HG03571 (cell line): ENCODE results near the gene TMEM178B.
"Not testable (repeated sequence)": the region's sequence is repeated elsewhere in the genome, so short reads cannot be mapped to it uniquely, and the experiment has no call there.

Experiments used
- ATAC-seq: cut with Tn5 transposase; IDR thresholded peaks from one replicate; pipeline ENCODE4 v1.9.1; 2021; ENCODE audit not compliant: unreplicated experiment

The TMEM178B gene

DNA sequence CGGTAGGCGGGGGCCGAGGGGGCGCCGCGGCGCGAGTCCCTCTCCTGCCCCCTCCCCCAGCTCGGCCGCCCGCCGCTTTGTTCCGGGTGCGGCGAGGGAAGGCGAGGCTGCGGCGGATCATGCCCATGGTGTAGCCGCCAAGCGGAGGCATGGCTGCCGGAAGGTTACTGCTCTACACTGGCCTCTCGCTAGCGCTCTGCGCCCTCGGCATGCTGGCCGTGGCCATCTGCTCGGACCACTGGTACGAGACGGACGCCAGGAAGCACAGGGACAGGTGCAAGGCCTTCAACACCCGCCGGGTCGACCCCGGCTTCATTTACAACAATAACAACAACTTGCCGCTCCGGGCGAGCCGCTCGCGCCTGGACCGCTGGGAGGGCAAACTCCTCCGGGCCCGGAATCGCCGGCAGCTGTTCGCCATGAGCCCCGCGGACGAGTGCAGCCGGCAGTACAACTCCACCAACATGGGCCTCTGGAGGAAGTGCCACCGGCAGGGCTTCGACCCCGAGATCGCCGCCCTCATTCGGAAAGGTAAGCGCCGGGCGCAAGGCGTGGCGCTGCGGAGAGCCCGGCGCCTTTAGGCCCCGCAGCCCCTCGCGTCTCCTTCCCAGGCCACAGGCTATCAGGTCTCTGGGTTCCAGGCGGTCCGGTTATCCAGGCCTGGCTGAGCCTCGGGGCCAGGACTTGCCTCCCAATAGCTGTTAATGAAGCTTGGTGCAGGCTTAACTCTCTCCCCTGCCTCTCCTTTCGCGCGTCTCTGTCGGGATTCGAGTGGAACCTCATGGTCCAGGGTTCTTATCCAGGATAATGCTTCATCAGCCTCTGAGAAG lies 513 bp downstream of the TMEM178B start:
- no peak for ATAC-seq

- ATAC-seq, result no peak
Observed at GRCh38 chr7:141074997-141075396, 1.1 kb downstream of the TMEM178B start.

- no peak for ATAC-seq
Observed at GRCh38 chr7:141076377-141076776, 2.5 kb downstream of the TMEM178B start.

- no peak for ATAC-seq
Observed at GRCh38 chr7:141079219-141079618, 5.4 kb downstream of the TMEM178B start.

DNA sequence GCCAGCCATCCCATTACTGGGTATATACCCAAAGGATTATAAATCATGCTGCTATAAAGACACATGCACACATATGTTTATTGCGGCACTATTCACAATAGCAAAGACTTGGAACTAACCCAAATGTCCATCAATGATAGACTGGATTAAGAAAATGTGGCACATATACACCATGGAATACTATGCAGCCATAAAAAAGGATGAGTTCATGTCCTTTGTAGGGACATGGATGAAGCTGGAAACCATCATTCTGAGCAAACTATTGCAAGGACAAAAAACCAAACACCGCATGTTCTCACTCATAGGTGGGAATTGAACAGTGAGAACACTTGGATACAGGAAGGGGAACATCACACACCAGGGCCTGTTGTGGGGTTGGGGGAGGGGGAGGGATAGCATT lies 15.6 kb downstream of the TMEM178B start:
- not testable (repeated sequence) for ATAC-seq

GRCh38 chr7:141094336-141095070 lies 20.6 kb downstream of the TMEM178B start:
- no peak for ATAC-seq

DNA sequence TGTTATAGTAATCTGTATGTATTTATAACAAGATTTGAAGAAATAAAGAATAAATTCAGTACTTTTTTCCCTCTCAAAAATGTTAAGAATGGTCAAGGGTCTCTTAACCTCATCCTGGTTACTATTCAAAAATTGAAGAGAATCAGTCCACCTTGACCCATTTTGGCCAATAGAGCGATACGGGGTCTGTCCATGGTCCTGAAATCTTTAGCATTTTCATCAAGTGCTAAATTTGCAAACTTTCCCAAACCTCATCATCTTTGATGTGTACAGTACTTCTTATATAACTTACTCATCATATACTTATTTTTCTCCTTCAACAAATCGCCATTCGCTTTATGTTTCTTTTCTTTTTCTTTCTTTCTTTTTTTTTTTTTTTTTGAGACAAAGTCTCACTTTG lies 23.6 kb downstream of the TMEM178B start:
- no peak for ATAC-seq

- ATAC-seq, result no peak
Observed at GRCh38 chr7:141102436-141102835, 28.6 kb downstream of the TMEM178B start.

GRCh38 chr7:141103847-141104429 lies 30.1 kb downstream of the TMEM178B start:
- no peak for ATAC-seq

GRCh38 chr7:141113131-141113530 lies 39.3 kb downstream of the TMEM178B start:
- ATAC-seq, result no peak

DNA sequence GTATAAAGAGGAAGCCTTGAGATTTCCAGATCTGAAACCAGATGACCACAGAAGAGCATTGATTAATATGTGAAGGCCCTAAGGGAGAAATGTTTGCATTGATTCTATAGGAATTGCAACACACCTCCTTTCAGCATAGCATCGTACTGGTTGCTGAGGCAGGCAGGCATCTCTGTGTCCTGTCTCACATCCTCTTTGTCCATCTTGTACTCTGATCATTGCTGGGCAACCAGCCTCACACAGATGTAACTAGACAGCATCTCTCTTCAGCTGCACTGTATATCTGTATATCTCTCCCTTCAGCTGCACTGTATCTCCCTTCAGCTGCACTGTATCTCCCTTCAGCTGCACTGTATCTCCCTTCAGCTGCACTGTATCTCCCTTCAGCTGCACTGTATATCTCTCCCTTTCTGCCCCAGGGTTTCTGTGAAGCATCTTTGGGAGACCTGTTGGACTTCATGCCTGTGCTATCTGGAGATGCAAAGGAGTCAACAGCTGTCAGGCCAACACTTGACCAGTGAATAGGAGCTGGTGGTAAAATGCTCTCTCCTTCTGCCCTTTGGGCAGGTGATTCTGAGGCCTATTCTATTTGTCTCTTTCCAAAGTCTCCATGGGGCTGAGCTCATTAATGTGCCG lies 40.3 kb downstream of the TMEM178B start:
- no peak for ATAC-seq

- no peak for ATAC-seq
Observed at GRCh38 chr7:141115965-141116364, 42.1 kb downstream of the TMEM178B start.

- ATAC-seq, result not testable (repeated sequence)
Observed at GRCh38 chr7:141116661-141117060, 42.8 kb downstream of the TMEM178B start.

DNA sequence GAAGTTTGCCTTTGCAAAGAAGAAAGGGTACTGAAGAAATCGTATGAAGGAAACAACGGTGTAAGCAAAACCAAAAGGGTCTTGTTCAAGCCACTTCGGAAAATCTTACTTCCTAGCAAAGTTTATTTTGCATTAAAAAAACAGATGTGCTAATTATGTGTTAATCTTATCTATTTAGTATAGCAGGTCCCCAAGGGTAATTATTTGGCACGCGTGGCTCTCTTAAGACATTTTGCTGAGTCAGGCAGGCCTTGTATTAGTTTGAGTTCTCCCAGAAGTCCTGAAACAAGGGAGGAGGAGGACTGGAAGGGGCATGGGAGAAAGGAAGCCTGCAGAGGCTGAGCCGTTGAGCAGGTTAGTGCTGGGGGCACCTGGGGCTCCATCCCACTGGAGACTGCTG lies 44.9 kb downstream of the TMEM178B start:
- ATAC-seq, result no peak

GRCh38 chr7:141119187-141119586 lies 45.3 kb downstream of the TMEM178B start:
- no peak for ATAC-seq

DNA sequence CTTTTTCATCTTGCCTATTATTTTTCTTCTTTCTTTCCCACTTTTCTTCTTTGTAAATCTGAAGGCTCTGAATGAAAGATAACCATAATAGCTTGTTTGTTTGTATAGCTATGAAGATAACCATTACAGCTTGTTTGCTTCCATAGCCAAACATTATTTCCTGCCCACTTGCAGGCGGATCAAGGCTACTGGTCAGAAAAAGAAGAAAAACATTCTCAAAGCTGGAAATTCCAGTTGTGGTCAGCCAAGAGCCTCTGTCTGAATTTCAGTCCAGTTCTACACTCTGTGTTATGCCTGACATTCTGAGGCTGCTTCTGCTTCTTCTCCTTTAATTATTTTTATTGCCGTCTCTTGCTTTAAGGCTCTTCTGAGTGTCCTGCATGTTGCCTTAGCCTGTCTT lies 48.9 kb downstream of the TMEM178B start:
- no peak for ATAC-seq

- ATAC-seq, result no peak
Observed at GRCh38 chr7:141123522-141123921, 49.7 kb downstream of the TMEM178B start.

DNA sequence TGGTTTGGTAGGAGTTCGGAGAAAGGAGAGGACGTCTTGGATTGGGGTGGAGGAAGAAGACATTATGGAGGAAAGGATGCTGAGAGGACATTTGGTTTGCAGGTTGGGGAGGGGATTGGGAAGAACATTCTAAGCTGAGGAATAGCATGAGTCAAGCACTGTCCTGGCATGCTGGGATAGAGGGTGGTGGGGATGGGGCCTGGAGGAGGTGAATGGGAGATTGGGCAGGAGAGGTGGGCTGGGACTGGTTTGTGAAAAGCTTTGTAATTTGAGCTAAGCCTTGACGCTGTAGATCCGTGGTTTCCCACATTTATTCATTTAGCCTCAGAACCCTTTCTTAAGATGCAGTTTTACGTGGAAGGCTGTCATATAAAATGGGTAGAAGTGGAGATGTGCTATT lies 52.2 kb downstream of the TMEM178B start:
- ATAC-seq, result no peak

GRCh38 chr7:141128506-141128905 lies 54.6 kb downstream of the TMEM178B start:
- no peak for ATAC-seq

DNA sequence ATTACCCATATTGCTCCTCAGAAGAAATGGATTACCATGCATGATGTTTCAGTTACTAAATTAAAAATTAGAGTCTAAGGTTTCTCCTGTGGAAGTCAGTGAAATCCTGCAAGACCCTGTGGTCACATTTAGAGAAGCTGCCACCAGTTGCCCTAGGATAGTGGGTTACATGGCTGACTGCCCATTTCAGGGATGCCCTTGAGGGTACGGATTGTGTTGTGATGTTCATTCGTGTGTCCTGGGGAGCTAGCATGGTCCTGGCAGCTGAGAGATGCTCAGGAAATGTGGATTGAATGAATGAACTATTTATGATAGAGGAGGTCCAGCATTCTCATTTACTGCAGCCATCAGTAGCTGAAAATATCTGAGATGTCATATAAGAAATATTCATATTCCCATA lies 55.1 kb downstream of the TMEM178B start:
- ATAC-seq, result no peak

DNA sequence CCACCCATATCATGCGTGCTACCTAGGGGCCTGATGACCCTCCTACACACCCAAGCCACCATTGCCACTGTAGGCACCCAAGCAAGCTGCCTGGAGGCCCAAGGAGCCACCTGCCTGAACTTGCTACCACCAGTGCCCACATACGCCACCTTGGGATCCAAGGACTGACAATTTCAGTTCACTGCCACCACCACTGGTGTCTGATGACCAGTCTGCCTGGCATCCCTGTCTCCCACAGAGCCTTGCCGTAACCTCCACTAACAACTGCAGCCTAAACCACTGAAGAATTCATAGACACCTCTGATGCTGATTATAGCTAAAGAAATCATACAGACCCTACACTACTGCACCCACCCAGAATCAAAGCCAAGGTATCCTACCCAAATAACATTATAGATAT lies 58.8 kb downstream of the TMEM178B start:
- no peak for ATAC-seq
